Esophagus muscularis mucosa (tissue), 4 donors: Measurements from ENCODE around the gene CRISP3. TPM values are rescaled to one million over a fixed set of nuclear protein-coding genes. Genes with fewer than 3 reads are reported as not detected.

Experiments
- DNase-seq: peaks from one replicate; pipeline ENCODE4 v3.0.0-alpha.2; 2017; ENCODE audit errors: extremely low spot score
- H3K27ac ChIP-seq, 4 donors: fragments of 200-600 bp; sonication (generic); replicated peaks in 1 of 4; 1 replicate in 3 of 4; 2 replicates in 1 of 4; pipeline ENCODE4 v1.5.1; 2016 to 2019; ENCODE audit warnings: mild to moderate bottlenecking in 1 of 4
- H3K27me3 ChIP-seq, 4 donors: fragments of 200-600 bp; sonication (generic); one replicate each; pipeline versions ENCODE4 v1.5.1 to v1.6.0; 2016 to 2019
- H3K36me3 ChIP-seq, 4 donors: fragments of 200-600 bp; sonication (generic); one replicate each; pipeline ENCODE4 v1.5.1; 2016 to 2019
- H3K4me1 ChIP-seq, 4 donors: fragments of 200-600 bp; sonication (generic); one replicate each; pipeline ENCODE4 v1.5.1; 2016 to 2019
- H3K4me3 ChIP-seq, 4 donors: fragments of 200-600 bp; sonication (generic); 1 replicate in 2 of 4; 2 replicates in 2 of 4; pipeline ENCODE4 v1.5.1; 2016 to 2019; ENCODE audit warnings: mild to moderate bottlenecking in 4 of 4, moderate library complexity in 1 of 4
- H3K9me3 ChIP-seq, 4 donors: fragments of 200-600 bp; sonication (generic); 1 replicate in 3 of 4; 2 replicates in 1 of 4; pipeline ENCODE4 v1.5.1; 2016 to 2019
- CTCF ChIP-seq, 3 experiments: fragments of 200-600 bp in 2 of 3; fragments of 450-650 bp in 1 of 3; sonication (generic) in 2 of 3; IDR thresholded peaks; one replicate each; pipeline ENCODE4 v1.5.1; 2017 to 2019; ENCODE audit warnings: antibody characterized with exemption in 3 of 3, mild to moderate bottlenecking in 2 of 3, moderate library complexity in 1 of 3
- EP300 ChIP-seq: sonication (generic); formaldehyde crosslinking; IDR thresholded peaks from one replicate; pipeline ENCODE4 v1.6.1; 2017; ENCODE audit warnings: antibody characterized with exemption
- POLR2A ChIP-seq: fragments of 450-650 bp; IDR thresholded peaks from one replicate; pipeline ENCODE4 v1.6.1; 2017; ENCODE audit warnings: antibody characterized with exemption, moderate library complexity, mild to moderate bottlenecking, low read depth
- POLR2AphosphoS5 ChIP-seq, 2 donors: sonication (generic); formaldehyde crosslinking; IDR thresholded peaks; one replicate each; pipeline ENCODE4 v1.6.1; 2017; ENCODE audit warnings: antibody characterized with exemption in 2 of 2
- WGBS: methylation state at CpG from one replicate; pipeline ENCODE4 v1.1.5; 2018; 5-methylcytosine and 5-hydroxymethylcytosine counted together
- intact Hi-C: fragments of 100-400 bp; cut with DNase I; formaldehyde crosslinking; loops from one replicate; pipeline ENCODE4 v1.15.1; 2023
- total RNA-seq, 4 donors: library from RNA; depleted of rRNA; stranded (reverse); fragments of >200 nt; gene quantifications; one replicate each; pipeline versions ENCODE4 v1.1.0 to v1.2.1, GENCODE V29; 2016

The CRISP3 gene
- 1 to 10 TPM in 1 of 4 donors, under 1 TPM in 1, not detected in 2; 0.33 to 1.2 TPM for total RNA-seq

GRCh38 chr6:49744259-49744658 lies at the start of gene CRISP3:
TSS of gene CRISP3 (minus strand) at chr6:49744388. CDS start at chr6:49744367, 21 bp downstream.
- no peak within 1 kb of the TSS for H3K27ac ChIP-seq
- no peaks in the 10 kb centered on the region for H3K4me1 ChIP-seq
- no peaks in the 10 kb centered on the region for H3K9me3 ChIP-seq
- no peaks in the 10 kb centered on the region for H3K27me3 ChIP-seq
- H3K4me3 ChIP-seq, result no peak within 1 kb of the TSS
- intact Hi-C loops, result no loop called here
- TF ChIP-seq POLR2AphosphoS5 (IDR thresholded peaks at IDR 0.05) (no peak), POLR2A (no peak), EP300 (no peak), CTCF (IDR thresholded peaks at IDR 0.05) (no peak)
- 42% methylated on average over 1 of the region's 1 CpG for WGBS
- no peaks in the 10 kb centered on the region for H3K36me3 ChIP-seq
- DNase-seq, result no peak

- Histone ChIP-seq H3K27ac (no peak overlapping the region), H3K36me3 (no peaks in the 10 kb centered on the region), H3K4me1 (no peaks in the 10 kb centered on the region), H3K4me3 (no peak overlapping the region), H3K9me3 (no peaks in the 10 kb centered on the region), H3K27me3 (no peaks in the 10 kb centered on the region)
- 69% methylated on average over 2 of the region's 2 CpGs for WGBS
- no peak for DNase-seq
- TF ChIP-seq CTCF (IDR thresholded peaks at IDR 0.05) (no peak), POLR2AphosphoS5 (IDR thresholded peaks at IDR 0.05) (no peak), POLR2A (no peak), EP300 (no peak)
- intact Hi-C loops, result no loop called here
Observed at GRCh38 chr6:49790341-49790740, 46.2 kb upstream of the CRISP3 start.

GRCh38 chr6:49787176-49787575 lies 43.0 kb upstream of the CRISP3 start, which contains the start of gene PGK2:
TSS of gene PGK2 (minus strand) at chr6:49787285. CDS start at chr6:49787187, 98 bp downstream.
- DNase-seq, result no peak
- Histone ChIP-seq H3K9me3 (no peaks in the 10 kb centered on the region), H3K36me3 (no peaks in the 10 kb centered on the region), H3K4me3 (no peak within 1 kb of the TSS), H3K27me3 (no peaks in the 10 kb centered on the region), H3K4me1 (no peaks in the 10 kb centered on the region), H3K27ac (no peak within 1 kb of the TSS)
- intact Hi-C loops, result no loop called here
- no peak for TF ChIP-seq EP300
- TF ChIP-seq POLR2A, result no peak
- no peak for TF ChIP-seq POLR2AphosphoS5 (IDR thresholded peaks at IDR 0.05)
- no peak for TF ChIP-seq CTCF (IDR thresholded peaks at IDR 0.05)
- 78% methylated on average over 8 of the region's 8 CpGs for WGBS

- Histone ChIP-seq H3K9me3 (no peaks in the 10 kb centered on the region), H3K4me1 (no peaks in the 10 kb centered on the region), H3K27me3 (no peaks in the 10 kb centered on the region), H3K27ac (no peak overlapping the region), H3K4me3 (no peak overlapping the region), H3K36me3 (no peaks in the 10 kb centered on the region)
- intact Hi-C loops, result no loop called here
- no peak for DNase-seq
- no peak for TF ChIP-seq EP300
- no peak for TF ChIP-seq POLR2A
Observed at GRCh38 chr6:49784272-49784671, 40.1 kb upstream of the CRISP3 start.

- DNase-seq, result no peak
- Histone ChIP-seq H3K36me3 (no peaks in the 10 kb centered on the region), H3K4me1 (no peaks in the 10 kb centered on the region), H3K27me3 (no peaks in the 10 kb centered on the region), H3K9me3 (no peaks in the 10 kb centered on the region), H3K4me3 (no peak overlapping the region), H3K27ac (no peak overlapping the region)
- intact Hi-C loops, result no loop called here
- 87% methylated on average over 7 of the region's 7 CpGs for WGBS
- TF ChIP-seq CTCF (IDR thresholded peaks at IDR 0.05), result no peak
- TF ChIP-seq POLR2A, result no peak
- no peak for TF ChIP-seq POLR2AphosphoS5 (IDR thresholded peaks at IDR 0.05)
- TF ChIP-seq EP300, result no peak
Observed at GRCh38 chr6:49782725-49783124, 38.5 kb upstream of the CRISP3 start.
